Tibial artery (tissue), 4 donors: ENCODE data around the gene MPST.

Experiments
- DNase-seq, 2 donors: peaks; one replicate each; pipeline ENCODE4 v3.0.0-alpha.2; 2019
- H3K27ac ChIP-seq, 2 donors: fragments of 200-600 bp; sonication (generic) in 1 of 2; 1 replicate in 1 of 2; 2 replicates in 1 of 2; pipeline ENCODE4 v1.5.1; 2018 to 2019; ENCODE audit warnings: mild to moderate bottlenecking in 1 of 2
- H3K27me3 ChIP-seq, 2 donors: fragments of 200-600 bp; sonication (generic) in 1 of 2; one replicate each; pipeline versions ENCODE4 v1.5.1 to v1.6.0; 2016 to 2019
- H3K36me3 ChIP-seq, 3 donors: fragments of 200-600 bp; sonication (generic) in 2 of 3; one replicate each; pipeline ENCODE4 v1.5.1; 2016 to 2019; ENCODE audit warnings: mild to moderate bottlenecking in 2 of 3
- H3K4me1 ChIP-seq, 4 donors: fragments of 200-600 bp; sonication (generic) in 2 of 4; 1 replicate in 3 of 4; 2 replicates in 1 of 4; pipeline ENCODE4 v1.5.1; 2016 to 2019
- H3K4me3 ChIP-seq, 2 donors: fragments of 200-600 bp; sonication (generic) in 1 of 2; 1 replicate in 1 of 2; 2 replicates in 1 of 2; pipeline ENCODE4 v1.5.1; 2018 to 2019; ENCODE audit warnings: mild to moderate bottlenecking in 2 of 2
- H3K9me3 ChIP-seq, 3 donors: fragments of 200-600 bp; sonication (generic) in 1 of 3; one replicate each; pipeline ENCODE4 v1.5.1; 2016 to 2019
- CTCF ChIP-seq, 2 experiments: fragments of 200-600 bp in 1 of 2; fragments of 450-650 bp in 1 of 2; IDR thresholded peaks; one replicate each; pipeline ENCODE4 v1.5.1; 2017 to 2019; ENCODE audit warnings: antibody characterized with exemption in 2 of 2, mild to moderate bottlenecking in 1 of 2, moderate library complexity in 1 of 2
- intact Hi-C: fragments of 100-400 bp; cut with DNase I; formaldehyde crosslinking; loops from one replicate; pipeline ENCODE4 v1.15.0; 2023; ENCODE audit warnings: low total_unique reads

Gene MPST

DNA sequence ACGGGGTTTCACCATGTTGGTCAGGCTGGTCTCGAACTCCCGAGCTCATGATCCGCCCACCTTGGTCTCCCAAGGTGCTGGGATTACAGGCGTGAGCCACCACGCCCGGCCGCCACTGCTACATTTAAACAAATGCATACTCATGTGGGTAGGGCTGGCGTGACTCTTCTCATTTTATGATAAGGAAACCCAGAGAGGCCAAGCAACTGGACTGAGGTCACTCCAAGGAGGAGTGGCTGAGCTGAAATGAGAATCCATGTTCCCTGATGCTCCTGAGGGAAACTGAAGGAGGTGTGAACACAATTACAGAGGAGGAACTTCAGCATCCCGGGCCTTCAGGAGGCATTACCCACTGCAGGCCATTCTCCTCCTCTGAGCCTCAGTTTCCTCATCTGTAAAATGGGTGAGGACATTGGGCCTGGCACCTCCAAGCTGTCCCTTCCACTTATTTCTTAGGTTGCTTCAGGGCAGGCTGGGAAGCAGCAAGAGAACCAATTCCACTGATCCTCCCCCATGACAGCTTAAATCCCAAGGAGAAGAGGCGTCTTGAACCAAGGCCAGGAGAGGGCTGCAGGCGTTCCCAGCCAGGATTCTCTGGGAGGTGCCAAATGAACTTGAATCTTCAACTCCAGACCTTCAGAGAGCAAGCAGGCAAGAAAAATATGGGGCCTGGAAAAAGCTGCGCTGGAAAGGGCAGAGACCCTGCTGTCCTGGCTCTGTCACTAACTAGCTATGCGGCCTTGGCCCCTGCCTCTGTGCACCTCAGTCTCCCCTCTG is 3.2 kb upstream of the MPST start:
- no peak overlapping the region for H3K4me3 ChIP-seq
- DNase-seq: no peak
- intact Hi-C loops: no loop called here
- H3K27ac ChIP-seq: no peak overlapping the region
- peaks cover 0 to 10% (median 0%) of the 10 kb centered on the region in 3 donors for H3K36me3 ChIP-seq
- no peaks in the 10 kb centered on the region for H3K9me3 ChIP-seq
- peaks cover 0 to 38% (median 33%) of the 10 kb centered on the region in 4 donors for H3K4me1 ChIP-seq
- no peaks in the 10 kb centered on the region for H3K27me3 ChIP-seq
- no peak for TF ChIP-seq CTCF (IDR thresholded peaks at IDR 0.05)

DNA sequence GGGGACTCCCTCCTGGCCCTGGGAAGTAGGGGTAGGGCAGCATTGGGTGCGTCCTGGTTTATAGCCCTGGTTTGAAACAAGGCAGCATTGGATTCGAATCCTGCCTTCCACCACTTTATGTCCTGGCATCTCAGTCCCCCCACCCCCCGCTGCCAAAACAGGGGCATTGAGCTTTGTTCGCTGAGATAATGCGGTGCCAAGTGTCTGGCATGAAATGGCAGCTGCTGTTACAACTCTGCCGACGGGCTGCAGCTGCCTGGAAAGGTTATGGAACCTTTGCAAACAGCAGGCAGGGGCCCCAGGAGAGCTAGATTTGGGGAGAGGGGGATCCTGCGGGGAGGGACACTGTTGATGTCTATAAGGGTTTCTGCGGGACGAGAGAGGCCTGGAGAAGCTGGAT is 2.2 kb upstream of the MPST start:
- H3K36me3 ChIP-seq: peaks cover 0 to 10% (median 0%) of the 10 kb centered on the region in 3 donors
- TF ChIP-seq CTCF (IDR thresholded peaks at IDR 0.05): no peak
- no peak overlapping the region for H3K4me3 ChIP-seq
- no peak overlapping the region for H3K27ac ChIP-seq
- no peak for DNase-seq
- no peaks in the 10 kb centered on the region for H3K9me3 ChIP-seq
- H3K4me1 ChIP-seq: peaks cover 0 to 44% (median 35%) of the 10 kb centered on the region in 4 donors
- intact Hi-C loops: no loop called here
- H3K27me3 ChIP-seq: no peaks in the 10 kb centered on the region

- no peak for DNase-seq
- intact Hi-C loops: no loop called here
- Histone ChIP-seq H3K27ac (peak overlapping the region; percentile 89 to 93), H3K4me1 (peaks cover 0 to 51% (median 35%) of the 10 kb centered on the region in 4 donors), H3K36me3 (peaks cover 0 to 10% (median 0%) of the 10 kb centered on the region in 3 donors), H3K9me3 (no peaks in the 10 kb centered on the region), H3K27me3 (no peaks in the 10 kb centered on the region), H3K4me3 (peak overlapping the region; percentile 98)
- no peak for TF ChIP-seq CTCF (IDR thresholded peaks at IDR 0.05)
Observed at GRCh38 chr22:37018086-37018814, 1.3 kb upstream of the MPST start.

DNA sequence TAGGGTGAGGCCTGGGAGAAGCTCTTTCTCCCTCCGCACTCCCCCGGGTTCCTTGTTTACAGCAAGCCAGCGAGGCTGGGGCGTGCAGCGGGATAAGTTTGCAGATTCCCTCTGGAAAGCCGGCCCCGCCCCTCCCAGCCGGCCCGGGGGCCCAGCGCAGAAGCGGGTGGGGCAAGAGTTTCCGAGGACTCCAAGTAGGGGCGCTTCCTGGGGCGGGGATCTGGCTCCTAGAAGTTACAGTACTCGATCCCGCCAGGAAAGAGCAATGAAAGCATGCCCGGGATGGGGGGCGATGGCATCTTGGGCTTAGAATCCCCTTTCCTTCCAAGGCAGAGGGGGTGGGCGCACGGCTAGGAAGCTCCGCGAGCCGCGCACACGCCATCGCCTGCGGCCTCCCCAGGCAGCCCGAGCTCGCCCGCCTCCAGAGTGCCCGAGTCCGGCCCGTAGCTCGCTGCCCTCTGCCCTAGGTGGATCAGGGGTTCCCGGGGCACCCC is 680 bp upstream of the MPST start:
- peak; percentile 75 to 84 for DNase-seq
- peak overlapping the region; percentile 89 to 93 for H3K27ac ChIP-seq
- H3K9me3 ChIP-seq: no peaks in the 10 kb centered on the region
- H3K4me1 ChIP-seq: peaks cover 0 to 52% (median 35%) of the 10 kb centered on the region in 4 donors
- H3K36me3 ChIP-seq: peaks cover 0 to 10% (median 3%) of the 10 kb centered on the region in 3 donors
- intact Hi-C loops: no loop called here
- no peak for TF ChIP-seq CTCF (IDR thresholded peaks at IDR 0.05)
- peak overlapping the region; percentile 98 for H3K4me3 ChIP-seq
- H3K27me3 ChIP-seq: no peaks in the 10 kb centered on the region

DNA sequence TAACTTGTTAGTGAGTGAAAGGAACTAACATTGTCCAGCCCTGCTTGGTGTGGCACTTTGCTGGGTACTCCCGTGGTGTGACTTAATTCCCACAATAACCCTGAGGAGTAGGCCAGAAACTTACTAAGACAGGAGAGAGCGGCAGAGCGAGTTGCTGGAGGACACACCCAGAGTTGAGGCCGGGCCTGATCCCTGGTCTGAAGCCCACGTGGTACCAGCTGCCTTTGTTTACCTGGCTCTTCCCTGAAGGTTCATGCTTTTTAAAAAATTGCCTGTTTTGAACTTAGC is 594 bp downstream of the MPST start:
- no peaks in the 10 kb centered on the region for H3K27me3 ChIP-seq
- DNase-seq: peak; percentile 39 to 72
- TF ChIP-seq CTCF (IDR thresholded peaks at IDR 0.05): no peak
- peak overlapping the region; percentile 98 for H3K4me3 ChIP-seq
- H3K9me3 ChIP-seq: no peaks in the 10 kb centered on the region
- intact Hi-C loops: no loop called here
- H3K36me3 ChIP-seq: peaks cover 10 to 22% (median 16%) of the 10 kb centered on the region in 3 donors
- H3K27ac ChIP-seq: peak overlapping the region; percentile 89 to 93
- H3K4me1 ChIP-seq: peaks cover 0 to 55% (median 35%) of the 10 kb centered on the region in 4 donors
